ENCODE results near the gene TGFBR2. TPM values are rescaled to one million over a fixed set of nuclear protein-coding genes. Genes with fewer than 3 reads are reported as not detected.

The TGFBR2 gene
- total and polyA plus RNA-seq, 2 experiments from 2014 or later: 4.7 to 13.0 TPM

DNA sequence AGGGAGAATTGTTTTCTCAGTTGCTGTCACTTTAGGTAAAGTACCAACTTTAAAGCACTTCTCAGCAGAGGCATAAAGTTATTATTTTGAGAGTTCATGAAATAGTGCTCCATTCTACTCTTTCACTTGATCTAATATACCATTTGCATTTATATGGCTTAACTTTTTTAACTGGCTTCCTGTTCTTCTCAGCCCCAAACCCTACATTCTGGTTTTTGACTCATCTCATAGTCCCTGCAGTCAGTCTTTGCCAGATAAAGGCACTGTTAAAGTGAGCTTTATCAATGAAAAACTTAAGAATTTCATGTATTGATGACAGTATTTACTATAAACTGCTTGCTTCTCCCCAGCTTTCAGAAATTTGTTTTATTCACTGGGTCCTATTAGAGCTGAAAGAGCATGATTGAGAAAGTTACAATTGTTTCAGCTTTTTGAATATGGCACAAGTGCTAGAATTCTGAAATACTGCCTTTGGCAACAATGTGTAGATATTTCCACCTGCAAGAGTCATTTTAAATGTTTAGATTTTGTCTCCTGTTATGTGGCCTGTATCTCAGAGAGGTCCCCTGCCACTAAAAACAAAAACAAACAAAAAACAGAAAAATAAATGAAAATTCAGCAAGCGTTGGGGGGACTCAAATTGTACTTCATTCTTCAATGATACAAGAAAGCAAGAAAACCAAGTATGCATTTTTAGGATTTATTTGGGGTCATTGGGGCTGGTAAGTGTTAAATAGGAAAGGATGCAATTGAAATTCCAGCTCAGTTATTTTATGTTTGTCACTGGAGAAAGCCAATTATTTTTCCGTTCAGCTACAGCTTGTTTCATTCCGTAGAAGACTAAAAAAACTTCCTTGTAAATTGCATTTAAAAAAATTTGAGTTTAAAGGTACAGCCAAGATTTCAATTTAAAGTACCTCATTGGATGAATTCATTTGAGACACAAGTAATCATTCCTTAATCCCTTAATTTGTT is 28.6 kb downstream of the TGFBR2 start:
- Histone ChIP-seq H2AFZ (no peak overlapping the region), H3K79me2 (replicated peaks; ENCODE audit: insufficient read depth) (peaks cover 91% of the 10 kb centered on the region), H4K20me1 (replicated peaks; ENCODE audit: insufficient read depth) (no peaks in the 10 kb centered on the region), H3K9me2 (ENCODE audit: insufficient read depth) (0 out of 2 replicates have a peak, but pooled peaks cover 3% of the 10 kb centered on the region), H3K4me3 (no peak overlapping the region), H3K4me2 (no peak overlapping the region; the same call in 1 of the 2 replicates), H3K4me1 (ENCODE audit: insufficient read depth) (peaks cover 25% of the 10 kb centered on the region), H3K36me3 (ENCODE audit: insufficient read depth) (no peaks in the 10 kb centered on the region), H3K27me3 (ENCODE audit: insufficient read depth) (no peaks in the 10 kb centered on the region), H3F3A (replicated peaks; ENCODE audit: low read depth) (no peaks in the 10 kb centered on the region), H3K27ac (ENCODE audit: low read depth) (no peak overlapping the region; the same call in 1 of the 2 replicates)
- no peak overlapping the region for H3K4me3 Mint-ChIP-seq
- peak overlapping the region; percentile 81 for H3K27ac Mint-ChIP-seq
- DNase-seq (ENCODE audit: low spot score) (no peak), ATAC-seq (no peak)
- TF ChIP-seq, protein P1, sequence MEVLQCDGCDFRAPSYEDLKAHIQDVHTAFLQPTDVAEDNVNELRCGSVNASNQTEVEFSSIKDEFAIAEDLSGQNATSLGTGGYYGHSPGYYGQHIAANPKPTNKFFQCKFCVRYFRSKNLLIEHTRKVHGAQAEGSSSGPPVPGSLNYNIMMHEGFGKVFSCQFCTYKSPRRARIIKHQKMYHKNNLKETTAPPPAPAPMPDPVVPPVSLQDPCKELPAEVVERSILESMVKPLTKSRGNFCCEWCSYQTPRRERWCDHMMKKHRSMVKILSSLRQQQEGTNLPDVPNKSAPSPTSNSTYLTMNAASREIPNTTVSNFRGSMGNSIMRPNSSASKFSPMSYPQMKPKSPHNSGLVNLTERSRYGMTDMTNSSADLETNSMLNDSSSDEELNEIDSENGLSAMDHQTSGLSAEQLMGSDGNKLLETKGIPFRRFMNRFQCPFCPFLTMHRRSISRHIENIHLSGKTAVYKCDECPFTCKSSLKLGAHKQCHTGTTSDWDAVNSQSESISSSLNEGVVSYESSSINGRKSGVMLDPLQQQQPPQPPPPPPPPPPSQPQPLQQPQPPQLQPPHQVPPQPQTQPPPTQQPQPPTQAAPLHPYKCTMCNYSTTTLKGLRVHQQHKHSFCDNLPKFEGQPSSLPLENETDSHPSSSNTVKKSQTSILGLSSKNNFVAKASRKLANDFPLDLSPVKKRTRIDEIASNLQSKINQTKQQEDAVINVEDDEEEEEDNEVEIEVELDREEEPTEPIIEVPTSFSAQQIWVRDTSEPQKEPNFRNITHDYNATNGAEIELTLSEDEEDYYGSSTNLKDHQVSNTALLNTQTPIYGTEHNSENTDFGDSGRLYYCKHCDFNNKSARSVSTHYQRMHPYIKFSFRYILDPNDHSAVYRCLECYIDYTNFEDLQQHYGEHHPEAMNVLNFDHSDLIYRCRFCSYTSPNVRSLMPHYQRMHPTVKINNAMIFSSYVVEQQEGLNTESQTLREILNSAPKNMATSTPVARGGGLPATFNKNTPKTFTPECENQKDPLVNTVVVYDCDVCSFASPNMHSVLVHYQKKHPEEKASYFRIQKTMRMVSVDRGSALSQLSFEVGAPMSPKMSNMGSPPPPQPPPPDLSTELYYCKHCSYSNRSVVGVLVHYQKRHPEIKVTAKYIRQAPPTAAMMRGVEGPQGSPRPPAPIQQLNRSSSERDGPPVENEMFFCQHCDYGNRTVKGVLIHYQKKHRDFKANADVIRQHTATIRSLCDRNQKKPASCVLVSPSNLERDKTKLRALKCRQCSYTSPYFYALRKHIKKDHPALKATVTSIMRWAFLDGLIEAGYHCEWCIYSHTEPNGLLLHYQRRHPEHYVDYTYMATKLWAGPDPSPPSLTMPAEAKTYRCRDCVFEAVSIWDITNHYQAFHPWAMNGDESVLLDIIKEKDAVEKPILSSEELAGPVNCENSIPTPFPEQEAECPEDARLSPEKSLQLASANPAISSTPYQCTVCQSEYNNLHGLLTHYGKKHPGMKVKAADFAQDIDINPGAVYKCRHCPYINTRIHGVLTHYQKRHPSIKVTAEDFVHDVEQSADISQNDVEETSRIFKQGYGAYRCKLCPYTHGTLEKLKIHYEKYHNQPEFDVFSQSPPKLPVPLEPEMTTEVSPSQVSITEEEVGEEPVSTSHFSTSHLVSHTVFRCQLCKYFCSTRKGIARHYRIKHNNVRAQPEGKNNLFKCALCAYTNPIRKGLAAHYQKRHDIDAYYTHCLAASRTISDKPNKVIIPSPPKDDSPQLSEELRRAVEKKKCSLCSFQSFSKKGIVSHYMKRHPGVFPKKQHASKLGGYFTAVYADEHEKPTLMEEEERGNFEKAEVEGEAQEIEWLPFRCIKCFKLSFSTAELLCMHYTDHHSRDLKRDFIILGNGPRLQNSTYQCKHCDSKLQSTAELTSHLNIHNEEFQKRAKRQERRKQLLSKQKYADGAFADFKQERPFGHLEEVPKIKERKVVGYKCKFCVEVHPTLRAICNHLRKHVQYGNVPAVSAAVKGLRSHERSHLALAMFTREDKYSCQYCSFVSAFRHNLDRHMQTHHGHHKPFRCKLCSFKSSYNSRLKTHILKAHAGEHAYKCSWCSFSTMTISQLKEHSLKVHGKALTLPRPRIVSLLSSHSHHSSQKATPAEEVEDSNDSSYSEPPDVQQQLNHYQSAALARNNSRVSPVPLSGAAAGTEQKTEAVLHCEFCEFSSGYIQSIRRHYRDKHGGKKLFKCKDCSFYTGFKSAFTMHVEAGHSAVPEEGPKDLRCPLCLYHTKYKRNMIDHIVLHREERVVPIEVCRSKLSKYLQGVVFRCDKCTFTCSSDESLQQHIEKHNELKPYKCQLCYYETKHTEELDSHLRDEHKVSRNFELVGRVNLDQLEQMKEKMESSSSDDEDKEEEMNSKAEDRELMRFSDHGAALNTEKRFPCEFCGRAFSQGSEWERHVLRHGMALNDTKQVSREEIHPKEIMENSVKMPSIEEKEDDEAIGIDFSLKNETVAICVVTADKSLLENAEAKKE (CRISPR knock-in tag; IDR thresholded peaks at IDR 0.05): no peak
- TF ChIP-seq CREB1 (CRISPR knock-in tag; IDR thresholded peaks at IDR 0.05; ENCODE audit: low read depth) (no peak), POLR2AphosphoS5 (IDR thresholded peaks at IDR 0.05; ENCODE audit: low read depth) (no peak), JUNB (IDR thresholded peaks at IDR 0.05; ENCODE audit: unreplicated experiment) (no peak), EZH2phosphoT487 (IDR thresholded peaks at IDR 0.05; ENCODE audit: unreplicated experiment) (no peak), STAT1 (IDR thresholded peaks at IDR 0.05; ENCODE audit: unreplicated experiment) (no peak), EZH2 (IDR thresholded peaks at IDR 0.05; ENCODE audit: low read depth, unreplicated experiment) (no peak), ZNF114 (CRISPR knock-in tag; IDR thresholded peaks at IDR 0.05) (no peak), NANOG (IDR thresholded peaks at IDR 0.05; ENCODE audit: borderline replicate concordance) (no peak), ZNF331 (CRISPR knock-in tag; IDR thresholded peaks at IDR 0.05; ENCODE audit: low read depth) (no peak)
- TF ChIP-seq, protein P2, sequence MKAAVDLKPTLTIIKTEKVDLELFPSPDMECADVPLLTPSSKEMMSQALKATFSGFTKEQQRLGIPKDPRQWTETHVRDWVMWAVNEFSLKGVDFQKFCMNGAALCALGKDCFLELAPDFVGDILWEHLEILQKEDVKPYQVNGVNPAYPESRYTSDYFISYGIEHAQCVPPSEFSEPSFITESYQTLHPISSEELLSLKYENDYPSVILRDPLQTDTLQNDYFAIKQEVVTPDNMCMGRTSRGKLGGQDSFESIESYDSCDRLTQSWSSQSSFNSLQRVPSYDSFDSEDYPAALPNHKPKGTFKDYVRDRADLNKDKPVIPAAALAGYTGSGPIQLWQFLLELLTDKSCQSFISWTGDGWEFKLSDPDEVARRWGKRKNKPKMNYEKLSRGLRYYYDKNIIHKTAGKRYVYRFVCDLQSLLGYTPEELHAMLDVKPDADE (IDR thresholded peaks at IDR 0.05): no peak
- TF ChIP-seq, protein P3, sequence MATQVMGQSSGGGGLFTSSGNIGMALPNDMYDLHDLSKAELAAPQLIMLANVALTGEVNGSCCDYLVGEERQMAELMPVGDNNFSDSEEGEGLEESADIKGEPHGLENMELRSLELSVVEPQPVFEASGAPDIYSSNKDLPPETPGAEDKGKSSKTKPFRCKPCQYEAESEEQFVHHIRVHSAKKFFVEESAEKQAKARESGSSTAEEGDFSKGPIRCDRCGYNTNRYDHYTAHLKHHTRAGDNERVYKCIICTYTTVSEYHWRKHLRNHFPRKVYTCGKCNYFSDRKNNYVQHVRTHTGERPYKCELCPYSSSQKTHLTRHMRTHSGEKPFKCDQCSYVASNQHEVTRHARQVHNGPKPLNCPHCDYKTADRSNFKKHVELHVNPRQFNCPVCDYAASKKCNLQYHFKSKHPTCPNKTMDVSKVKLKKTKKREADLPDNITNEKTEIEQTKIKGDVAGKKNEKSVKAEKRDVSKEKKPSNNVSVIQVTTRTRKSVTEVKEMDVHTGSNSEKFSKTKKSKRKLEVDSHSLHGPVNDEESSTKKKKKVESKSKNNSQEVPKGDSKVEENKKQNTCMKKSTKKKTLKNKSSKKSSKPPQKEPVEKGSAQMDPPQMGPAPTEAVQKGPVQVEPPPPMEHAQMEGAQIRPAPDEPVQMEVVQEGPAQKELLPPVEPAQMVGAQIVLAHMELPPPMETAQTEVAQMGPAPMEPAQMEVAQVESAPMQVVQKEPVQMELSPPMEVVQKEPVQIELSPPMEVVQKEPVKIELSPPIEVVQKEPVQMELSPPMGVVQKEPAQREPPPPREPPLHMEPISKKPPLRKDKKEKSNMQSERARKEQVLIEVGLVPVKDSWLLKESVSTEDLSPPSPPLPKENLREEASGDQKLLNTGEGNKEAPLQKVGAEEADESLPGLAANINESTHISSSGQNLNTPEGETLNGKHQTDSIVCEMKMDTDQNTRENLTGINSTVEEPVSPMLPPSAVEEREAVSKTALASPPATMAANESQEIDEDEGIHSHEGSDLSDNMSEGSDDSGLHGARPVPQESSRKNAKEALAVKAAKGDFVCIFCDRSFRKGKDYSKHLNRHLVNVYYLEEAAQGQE (IDR thresholded peaks at IDR 0.05; ENCODE audit: unreplicated experiment): no peak
- TF ChIP-seq, protein P4, sequence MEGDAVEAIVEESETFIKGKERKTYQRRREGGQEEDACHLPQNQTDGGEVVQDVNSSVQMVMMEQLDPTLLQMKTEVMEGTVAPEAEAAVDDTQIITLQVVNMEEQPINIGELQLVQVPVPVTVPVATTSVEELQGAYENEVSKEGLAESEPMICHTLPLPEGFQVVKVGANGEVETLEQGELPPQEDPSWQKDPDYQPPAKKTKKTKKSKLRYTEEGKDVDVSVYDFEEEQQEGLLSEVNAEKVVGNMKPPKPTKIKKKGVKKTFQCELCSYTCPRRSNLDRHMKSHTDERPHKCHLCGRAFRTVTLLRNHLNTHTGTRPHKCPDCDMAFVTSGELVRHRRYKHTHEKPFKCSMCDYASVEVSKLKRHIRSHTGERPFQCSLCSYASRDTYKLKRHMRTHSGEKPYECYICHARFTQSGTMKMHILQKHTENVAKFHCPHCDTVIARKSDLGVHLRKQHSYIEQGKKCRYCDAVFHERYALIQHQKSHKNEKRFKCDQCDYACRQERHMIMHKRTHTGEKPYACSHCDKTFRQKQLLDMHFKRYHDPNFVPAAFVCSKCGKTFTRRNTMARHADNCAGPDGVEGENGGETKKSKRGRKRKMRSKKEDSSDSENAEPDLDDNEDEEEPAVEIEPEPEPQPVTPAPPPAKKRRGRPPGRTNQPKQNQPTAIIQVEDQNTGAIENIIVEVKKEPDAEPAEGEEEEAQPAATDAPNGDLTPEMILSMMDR (conservative IDR thresholded peaks at IDR 0.05; ENCODE audit: low read depth in 2 of 2): no peak
- peaks cover 36% of the 10 kb centered on the region for H3K4me1 Mint-ChIP-seq
- peaks cover 7% of the 10 kb centered on the region; the same call in 2 of the 3 replicates for H3K36me3 Mint-ChIP-seq (ENCODE audit: low read depth)
- no peaks in the 10 kb centered on the region for H3K27me3 Mint-ChIP-seq (ENCODE audit: insufficient read depth, low read depth, poor library complexity)
- no peaks in the 10 kb centered on the region for H3K9me3 Mint-ChIP-seq

Data from GM23338 (cell line).